HG03064 (cell line): ENCODE results near the gene PDE1A.

Experiments used
- ATAC-seq: cut with Tn5 transposase; IDR thresholded peaks from one replicate; pipeline ENCODE4 v1.9.1; 2021; ENCODE audit warnings: low read depth; ENCODE audit not compliant: unreplicated experiment

The PDE1A gene

GRCh38 chr2:182224669-182225068 is 202.2 kb downstream of the PDE1A start:
- no peak for ATAC-seq

GRCh38 chr2:182220998-182221397 is 205.8 kb downstream of the PDE1A start:
- no peak for ATAC-seq

- ATAC-seq = no peak
These were observed 206.5 kb downstream of the PDE1A start for GRCh38 chr2:182220335-182220734.

- ATAC-seq = no peak
These were observed 216.2 kb downstream of the PDE1A start for GRCh38 chr2:182210669-182211068.

GRCh38 chr2:182208421-182208820 is 218.4 kb downstream of the PDE1A start:
- no peak for ATAC-seq

GRCh38 chr2:182207049-182207746 is 219.6 kb downstream of the PDE1A start:
- ATAC-seq = peak; percentile 75

GRCh38 chr2:182197529-182197928 is 229.3 kb downstream of the PDE1A start:
- ATAC-seq = no peak

- no peak for ATAC-seq
These were observed 233.5 kb downstream of the PDE1A start for GRCh38 chr2:182193291-182193690.

- ATAC-seq = no peak
These were observed 235.8 kb downstream of the PDE1A start for GRCh38 chr2:182191061-182191460.

GRCh38 chr2:182187130-182187529 is 239.7 kb downstream of the PDE1A start:
- no peak for ATAC-seq

- ATAC-seq = no peak
These were observed 240.6 kb downstream of the PDE1A start for GRCh38 chr2:182186132-182186735.

- no peak for ATAC-seq
These were observed 244.4 kb downstream of the PDE1A start for GRCh38 chr2:182182436-182182835.

GRCh38 chr2:182181381-182181780 is 245.5 kb downstream of the PDE1A start:
- no peak for ATAC-seq

GRCh38 chr2:182179176-182179575 is 247.7 kb downstream of the PDE1A start:
- ATAC-seq = no peak

GRCh38 chr2:182173944-182174622 is 252.8 kb downstream of the PDE1A start:
- no peak for ATAC-seq

- ATAC-seq = no peak
These were observed 256.5 kb downstream of the PDE1A start for GRCh38 chr2:182170341-182170740.

GRCh38 chr2:182167882-182168281 is 259.0 kb downstream of the PDE1A start:
- no peak for ATAC-seq

- no peak for ATAC-seq
These were observed 260.0 kb downstream of the PDE1A start for GRCh38 chr2:182166841-182167240.

- ATAC-seq = no peak
These were observed 260.4 kb downstream of the PDE1A start for GRCh38 chr2:182166406-182166805.

- no peak for ATAC-seq
These were observed 261.6 kb downstream of the PDE1A start for GRCh38 chr2:182165202-182165601.

GRCh38 chr2:182164686-182165085 is 262.1 kb downstream of the PDE1A start:
- no peak for ATAC-seq

GRCh38 chr2:182163878-182164277 is 263.0 kb downstream of the PDE1A start:
- ATAC-seq = no peak
